ENCODE measurements around the gene MBD3L2. TPM values are rescaled to one million over a fixed set of nuclear protein-coding genes. Genes with fewer than 3 reads are reported as not detected.
A peak's percentile ranks its signal among the peaks of the same experiment; 100 is the strongest.

MBD3L2 gene
- total and polyA plus RNA-seq, 9 of the 15 experiments (the other 6 are each of a cell fraction or from before 2014, with no cell fraction given): not detected

DNA sequence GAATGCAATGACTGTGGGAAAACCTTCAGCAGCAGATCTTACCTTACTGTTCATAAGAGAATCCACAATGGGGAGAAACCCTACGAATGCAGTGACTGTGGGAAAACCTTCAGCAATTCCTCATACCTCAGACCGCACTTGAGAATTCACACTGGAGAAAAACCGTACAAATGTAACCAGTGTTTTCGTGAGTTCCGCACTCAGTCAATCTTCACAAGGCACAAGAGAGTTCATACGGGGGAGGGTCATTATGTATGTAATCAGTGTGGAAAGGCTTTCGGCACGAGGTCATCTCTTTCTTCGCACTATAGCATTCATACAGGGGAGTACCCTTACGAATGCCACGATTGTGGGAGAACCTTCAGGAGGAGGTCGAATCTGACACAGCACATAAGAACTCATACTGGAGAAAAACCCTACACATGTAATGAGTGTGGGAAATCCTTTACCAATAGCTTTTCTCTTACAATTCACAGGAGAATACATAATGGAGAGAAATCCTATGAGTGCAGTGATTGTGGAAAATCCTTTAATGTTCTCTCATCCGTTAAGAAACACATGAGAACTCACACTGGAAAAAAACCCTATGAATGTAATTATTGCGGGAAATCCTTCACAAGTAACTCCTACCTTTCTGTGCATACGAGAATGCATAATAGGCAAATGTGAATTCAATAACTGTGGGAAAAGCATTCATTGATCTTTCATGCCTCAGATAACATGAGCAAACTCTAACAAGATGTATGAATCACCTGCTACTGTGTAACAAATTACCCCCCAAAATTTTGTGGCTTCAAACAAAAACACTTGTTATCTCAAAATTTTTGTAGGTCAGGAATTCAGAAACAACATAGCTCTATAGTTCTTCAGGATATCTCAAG lies 34.2 kb downstream of the MBD3L2 start (continued):
- TF ChIP-seq ZNF280B (CRISPR knock-in tag; IDR thresholded peaks at IDR 0.05) (peak; percentile 75; the same call in 1 of the 2 replicates), ZFX (CRISPR knock-in tag; IDR thresholded peaks at IDR 0.05) (no peak), HNRNPH1 (optimal IDR thresholded peaks at IDR 0.05; ENCODE audit: low read depth, low read length) (no peak), SMAD3 (CRISPR knock-in tag; conservative IDR thresholded peaks at IDR 0.05) (no peak), CEBPG (CRISPR knock-in tag; IDR thresholded peaks at IDR 0.05) (no peak), CEBPG (tag; conservative IDR thresholded peaks at IDR 0.05 in 1 of 2, IDR thresholded peaks at IDR 0.05 in 1 of 2) (no peak), CBX3 (IDR thresholded peaks at IDR 0.05; ENCODE audit: borderline replicate concordance in 1 of 2, low read length in 2 of 2) (peak; percentile 59 to 98), CBX1 (IDR thresholded peaks at IDR 0.05; ENCODE audit: low read depth) (peak; percentile 92), ZNF217 (CRISPR knock-in tag; IDR thresholded peaks at IDR 0.05) (no peak), POLR2AphosphoS5 (IDR thresholded peaks at IDR 0.05; ENCODE audit: control insufficient read depth, insufficient read depth, low read depth, low read length) (no peak), TRIM28 (IDR thresholded peaks at IDR 0.05) (peak; percentile 99), FOXP4 (CRISPR knock-in tag; IDR thresholded peaks at IDR 0.05; ENCODE audit: borderline replicate concordance) (no peak), EGR1 (conservative IDR thresholded peaks at IDR 0.05) (no peak), SMARCA5 (IDR thresholded peaks at IDR 0.05) (0 out of 2 replicates have a peak, but pooled peaks have one; percentile 43), ZNF274 (IDR thresholded peaks at IDR 0.05; ENCODE audit: borderline replicate concordance, low read depth, low read length) (peak; percentile 100), ZSCAN32 (CRISPR knock-in tag; IDR thresholded peaks at IDR 0.05) (no peak), XRCC3 (IDR thresholded peaks at IDR 0.05) (peak; percentile 90; the same call in 1 of the 2 replicates)
- TF ChIP-seq, protein P1, sequence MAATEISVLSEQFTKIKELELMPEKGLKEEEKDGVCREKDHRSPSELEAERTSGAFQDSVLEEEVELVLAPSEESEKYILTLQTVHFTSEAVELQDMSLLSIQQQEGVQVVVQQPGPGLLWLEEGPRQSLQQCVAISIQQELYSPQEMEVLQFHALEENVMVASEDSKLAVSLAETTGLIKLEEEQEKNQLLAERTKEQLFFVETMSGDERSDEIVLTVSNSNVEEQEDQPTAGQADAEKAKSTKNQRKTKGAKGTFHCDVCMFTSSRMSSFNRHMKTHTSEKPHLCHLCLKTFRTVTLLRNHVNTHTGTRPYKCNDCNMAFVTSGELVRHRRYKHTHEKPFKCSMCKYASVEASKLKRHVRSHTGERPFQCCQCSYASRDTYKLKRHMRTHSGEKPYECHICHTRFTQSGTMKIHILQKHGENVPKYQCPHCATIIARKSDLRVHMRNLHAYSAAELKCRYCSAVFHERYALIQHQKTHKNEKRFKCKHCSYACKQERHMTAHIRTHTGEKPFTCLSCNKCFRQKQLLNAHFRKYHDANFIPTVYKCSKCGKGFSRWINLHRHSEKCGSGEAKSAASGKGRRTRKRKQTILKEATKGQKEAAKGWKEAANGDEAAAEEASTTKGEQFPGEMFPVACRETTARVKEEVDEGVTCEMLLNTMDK (IDR thresholded peaks at IDR 0.05; ENCODE audit: borderline replicate concordance, insufficient read depth, low read depth, low read length, poor library complexity, severe bottlenecking): no peak
- TF ChIP-seq, protein P2, sequence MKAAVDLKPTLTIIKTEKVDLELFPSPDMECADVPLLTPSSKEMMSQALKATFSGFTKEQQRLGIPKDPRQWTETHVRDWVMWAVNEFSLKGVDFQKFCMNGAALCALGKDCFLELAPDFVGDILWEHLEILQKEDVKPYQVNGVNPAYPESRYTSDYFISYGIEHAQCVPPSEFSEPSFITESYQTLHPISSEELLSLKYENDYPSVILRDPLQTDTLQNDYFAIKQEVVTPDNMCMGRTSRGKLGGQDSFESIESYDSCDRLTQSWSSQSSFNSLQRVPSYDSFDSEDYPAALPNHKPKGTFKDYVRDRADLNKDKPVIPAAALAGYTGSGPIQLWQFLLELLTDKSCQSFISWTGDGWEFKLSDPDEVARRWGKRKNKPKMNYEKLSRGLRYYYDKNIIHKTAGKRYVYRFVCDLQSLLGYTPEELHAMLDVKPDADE (conservative IDR thresholded peaks at IDR 0.05; ENCODE audit: control insufficient read depth, low read depth, low read length): peak; percentile 64; the same call in 1 of the 2 replicates
